A549 (cell line): Measurements from ENCODE around the gene TREH.

Experiments used
- BCL3 ChIP-seq: fragments of >200 bp; sonication (Bioruptor Twin); formaldehyde crosslinking; IDR thresholded peaks from 3 replicates; pipeline ENCODE4 v1.6.1; 2016
- CHD2 ChIP-seq: fragments of 150-350 bp; IDR thresholded peaks from 2 replicates; pipeline ENCODE4 v1.6.1; 2014; ENCODE audit warnings: low read length; ENCODE audit not compliant: partially characterized antibody
- CTCF ChIP-seq: fragments of >200 bp; sonication (Bioruptor Twin); formaldehyde crosslinking; IDR thresholded peaks from 3 replicates; pipeline ENCODE4 v1.5.1; 2016
- FOSL2 ChIP-seq, 2 experiments: fragments of 450-650 bp in 1 of 2; fragments of >200 bp in 1 of 2; sonication (Bioruptor Twin) in 1 of 2; formaldehyde crosslinking; IDR thresholded peaks; 2 replicates each; pipeline versions ENCODE4 v1.5.0 to v1.6.1; 2016 to 2020; ENCODE audit warnings: mild to moderate bottlenecking in 1 of 2, moderate library complexity in 1 of 2
- HDAC2 ChIP-seq: fragments of 200-600 bp; sonication (generic); IDR thresholded peaks from 2 replicates; pipeline ENCODE4 v1.6.1; 2016
- JUN ChIP-seq, 2 experiments: fragments of >200 bp; sonication (Bioruptor Twin); formaldehyde crosslinking; IDR thresholded peaks; 2 replicates in 1 of 2; 3 replicates in 1 of 2; pipeline ENCODE4 v1.6.1; 2016 to 2017
- JUNB ChIP-seq: fragments of >200 bp; sonication (Bioruptor Twin); formaldehyde crosslinking; IDR thresholded peaks from 2 replicates; pipeline ENCODE4 v1.6.1; 2016
- MAX ChIP-seq: IDR thresholded peaks from 2 replicates; pipeline ENCODE4 v1.6.1; 2012
- NR3C1 ChIP-seq: fragments of >200 bp; sonication (Bioruptor Twin); formaldehyde crosslinking; IDR thresholded peaks from 3 replicates; pipeline ENCODE4 v1.6.1; 2017
- POLR2A ChIP-seq: IDR thresholded peaks from 2 replicates; pipeline ENCODE4 v1.6.1; 2012; ENCODE audit warnings: mild to moderate bottlenecking, low read length
- SMC3 ChIP-seq: fragments of >200 bp; sonication (Bioruptor Twin); formaldehyde crosslinking; IDR thresholded peaks from 3 replicates; pipeline ENCODE4 v1.6.1; 2018; ENCODE audit warnings: inconsistent platforms
- USF2 ChIP-seq: fragments of 450-650 bp; IDR thresholded peaks from 2 replicates; pipeline ENCODE4 v1.6.1; 2014; ENCODE audit warnings: antibody characterized with exemption
- TF ChIP-seq, protein P1 (sequence below): fragments of 200-600 bp; sonication (generic); IDR thresholded peaks from 2 replicates; pipeline ENCODE4 v1.6.1; 2016; ENCODE audit warnings: antibody characterized with exemption, mild to moderate bottlenecking, moderate library complexity
- TF ChIP-seq, protein P2 (sequence below): IDR thresholded peaks from 2 replicates; pipeline ENCODE4 v1.6.1; 2012; ENCODE audit warnings: low read depth, borderline replicate concordance

DNA sequence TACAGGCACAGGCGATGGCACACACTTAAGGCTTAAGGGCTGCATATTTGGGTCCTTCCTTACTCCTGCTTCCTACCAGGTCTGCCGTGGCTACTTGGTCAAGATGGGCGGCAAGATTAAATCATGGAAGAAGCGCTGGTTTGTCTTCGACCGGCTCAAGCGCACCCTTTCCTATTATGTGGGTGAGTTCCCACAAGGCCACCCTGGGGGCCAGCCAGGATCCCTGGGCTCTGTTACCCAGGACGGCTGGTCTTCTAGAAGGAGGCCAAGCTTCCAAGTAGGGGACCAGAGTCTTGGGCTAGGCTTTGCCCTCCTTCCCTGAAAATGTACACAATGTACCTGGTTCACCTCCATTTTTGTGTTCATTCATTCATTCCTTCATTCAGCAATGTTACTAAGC, 29.1 kb downstream of the TREH start:
- TF ChIP-seq POLR2A = no peak
- TF ChIP-seq CHD2 = no peak
- no peak for TF ChIP-seq SMC3
- TF ChIP-seq HDAC2 = no peak
- no peak for TF ChIP-seq CTCF
- TF ChIP-seq, protein P1, sequence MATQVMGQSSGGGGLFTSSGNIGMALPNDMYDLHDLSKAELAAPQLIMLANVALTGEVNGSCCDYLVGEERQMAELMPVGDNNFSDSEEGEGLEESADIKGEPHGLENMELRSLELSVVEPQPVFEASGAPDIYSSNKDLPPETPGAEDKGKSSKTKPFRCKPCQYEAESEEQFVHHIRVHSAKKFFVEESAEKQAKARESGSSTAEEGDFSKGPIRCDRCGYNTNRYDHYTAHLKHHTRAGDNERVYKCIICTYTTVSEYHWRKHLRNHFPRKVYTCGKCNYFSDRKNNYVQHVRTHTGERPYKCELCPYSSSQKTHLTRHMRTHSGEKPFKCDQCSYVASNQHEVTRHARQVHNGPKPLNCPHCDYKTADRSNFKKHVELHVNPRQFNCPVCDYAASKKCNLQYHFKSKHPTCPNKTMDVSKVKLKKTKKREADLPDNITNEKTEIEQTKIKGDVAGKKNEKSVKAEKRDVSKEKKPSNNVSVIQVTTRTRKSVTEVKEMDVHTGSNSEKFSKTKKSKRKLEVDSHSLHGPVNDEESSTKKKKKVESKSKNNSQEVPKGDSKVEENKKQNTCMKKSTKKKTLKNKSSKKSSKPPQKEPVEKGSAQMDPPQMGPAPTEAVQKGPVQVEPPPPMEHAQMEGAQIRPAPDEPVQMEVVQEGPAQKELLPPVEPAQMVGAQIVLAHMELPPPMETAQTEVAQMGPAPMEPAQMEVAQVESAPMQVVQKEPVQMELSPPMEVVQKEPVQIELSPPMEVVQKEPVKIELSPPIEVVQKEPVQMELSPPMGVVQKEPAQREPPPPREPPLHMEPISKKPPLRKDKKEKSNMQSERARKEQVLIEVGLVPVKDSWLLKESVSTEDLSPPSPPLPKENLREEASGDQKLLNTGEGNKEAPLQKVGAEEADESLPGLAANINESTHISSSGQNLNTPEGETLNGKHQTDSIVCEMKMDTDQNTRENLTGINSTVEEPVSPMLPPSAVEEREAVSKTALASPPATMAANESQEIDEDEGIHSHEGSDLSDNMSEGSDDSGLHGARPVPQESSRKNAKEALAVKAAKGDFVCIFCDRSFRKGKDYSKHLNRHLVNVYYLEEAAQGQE = no peak
- no peak for TF ChIP-seq BCL3
- TF ChIP-seq JUNB = no peak
- no peak for TF ChIP-seq JUN (IDR thresholded peaks at IDR 0.05)
- no peak for TF ChIP-seq MAX
- TF ChIP-seq USF2 = no peak
- TF ChIP-seq, protein P2, sequence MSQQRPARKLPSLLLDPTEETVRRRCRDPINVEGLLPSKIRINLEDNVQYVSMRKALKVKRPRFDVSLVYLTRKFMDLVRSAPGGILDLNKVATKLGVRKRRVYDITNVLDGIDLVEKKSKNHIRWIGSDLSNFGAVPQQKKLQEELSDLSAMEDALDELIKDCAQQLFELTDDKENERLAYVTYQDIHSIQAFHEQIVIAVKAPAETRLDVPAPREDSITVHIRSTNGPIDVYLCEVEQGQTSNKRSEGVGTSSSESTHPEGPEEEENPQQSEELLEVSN = no peak
- no peak for TF ChIP-seq NR3C1
- TF ChIP-seq FOSL2 (IDR thresholded peaks at IDR 0.05) = no peak
- no peak for TF ChIP-seq FOSL2 (CRISPR knock-in tag; IDR thresholded peaks at IDR 0.05)
